CD4-positive, alpha-beta T cell treated with Interleukin-4 for 4 hours (primary cell): Measurements from ENCODE around the gene TPP2.

Experiments
- DNase-seq: peaks from one replicate; pipeline ENCODE4 v3.0.0-alpha.2; 2020

Gene TPP2

DNA sequence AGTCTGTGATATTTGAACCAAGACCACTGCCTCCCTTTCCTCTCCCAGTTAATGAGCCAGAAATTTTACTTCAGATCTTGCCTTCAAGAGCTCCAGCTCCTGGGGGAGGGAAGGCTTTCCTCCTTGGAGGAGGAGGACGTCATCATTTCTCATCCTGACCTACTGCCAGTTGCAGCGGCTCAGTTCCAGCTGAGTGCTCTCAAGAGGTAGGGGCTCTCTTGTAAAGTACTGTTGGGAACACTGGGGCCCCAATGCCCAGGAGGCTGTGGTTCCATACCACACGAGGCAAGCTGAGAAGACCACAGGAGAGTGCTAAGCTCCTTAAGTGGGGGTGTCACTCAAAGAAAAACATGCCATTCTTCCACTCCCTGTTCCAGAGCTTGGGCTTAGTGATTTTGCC, 61.9 kb downstream of the TPP2 start:
- no peak for DNase-seq

DNA sequence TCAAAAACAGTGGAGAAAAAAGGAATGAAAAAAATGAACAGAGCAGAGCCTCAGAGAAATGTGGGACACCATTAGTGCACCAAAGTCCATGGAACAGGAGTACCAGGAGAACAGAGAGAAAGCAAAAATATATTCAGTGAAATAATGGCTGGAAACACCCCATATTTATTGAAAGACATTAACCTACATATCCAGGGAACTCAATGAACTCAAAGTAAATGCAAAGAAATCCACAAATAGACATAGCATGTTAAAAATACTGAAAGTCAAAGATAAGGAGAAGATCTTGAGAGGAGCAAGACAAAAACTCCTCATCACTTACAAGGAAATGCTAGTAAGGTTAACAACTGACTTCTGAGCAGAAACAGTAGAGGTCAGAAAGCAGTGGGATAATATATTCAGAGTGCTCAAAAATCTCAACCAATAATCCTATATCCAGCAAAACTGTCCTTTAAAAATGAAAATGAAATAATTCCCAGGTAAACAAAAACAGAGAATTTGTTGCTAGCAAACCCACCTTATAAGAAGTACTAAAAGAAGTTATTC, 62.5 kb downstream of the TPP2 start:
- DNase-seq = no peak

DNA sequence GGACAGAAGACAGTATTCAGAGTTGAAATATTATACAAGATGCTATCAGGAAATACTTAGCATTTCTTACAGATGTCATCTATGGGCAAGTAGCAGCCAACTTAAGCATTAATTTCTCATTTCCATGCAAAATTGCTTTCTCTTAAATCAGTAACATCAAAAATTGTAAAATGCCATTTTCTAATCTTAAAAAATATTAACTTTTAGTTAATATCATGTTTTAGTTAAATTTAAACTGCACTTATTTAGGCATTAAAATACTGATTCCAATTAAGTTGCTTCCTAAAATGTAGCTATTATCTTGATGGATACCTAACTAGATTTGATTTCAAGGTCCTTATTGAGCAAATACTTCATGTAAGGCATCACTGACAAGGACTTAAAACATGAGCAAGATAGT, 70.2 kb downstream of the TPP2 start:
- no peak for DNase-seq

DNA sequence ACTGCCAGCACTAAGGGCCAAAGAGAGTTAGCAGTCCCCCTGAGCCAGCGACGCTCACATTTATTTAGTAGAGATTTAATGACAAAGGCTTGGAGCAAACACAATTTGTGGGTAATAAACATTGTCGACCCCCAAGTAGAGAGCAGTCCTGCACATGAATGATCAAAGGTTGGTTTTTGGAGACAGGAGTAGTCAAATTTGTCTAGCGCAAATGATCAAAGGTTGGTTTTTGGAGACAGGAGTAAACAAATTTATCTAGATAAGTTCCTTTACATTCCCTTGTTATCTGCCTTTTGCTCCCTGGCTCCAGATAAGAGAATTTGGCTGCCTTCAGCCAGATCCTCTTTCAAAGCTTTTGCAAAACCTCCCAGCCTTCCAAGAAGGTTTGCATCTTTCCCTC, 71.1 kb downstream of the TPP2 start:
- no peak for DNase-seq

DNA sequence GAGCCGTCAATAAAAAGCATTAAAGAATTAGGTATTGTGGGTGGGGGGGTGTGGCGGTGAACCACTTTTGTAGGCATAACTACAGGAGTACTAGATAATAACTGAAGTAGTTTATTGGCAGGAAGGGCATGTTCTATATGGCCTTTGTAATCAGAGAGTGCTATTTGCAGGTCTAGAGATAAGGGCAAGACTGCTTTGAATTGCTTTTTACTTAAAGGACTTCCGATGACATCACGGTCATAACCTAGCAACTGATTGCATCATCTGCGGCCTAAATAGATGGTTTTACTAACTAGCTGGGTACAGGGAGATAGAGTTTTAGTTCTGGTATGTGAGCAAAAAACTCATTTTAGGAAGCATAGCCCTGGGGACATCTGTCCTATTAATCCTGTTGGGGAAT, 73.3 kb downstream of the TPP2 start:
- DNase-seq = no peak

DNA sequence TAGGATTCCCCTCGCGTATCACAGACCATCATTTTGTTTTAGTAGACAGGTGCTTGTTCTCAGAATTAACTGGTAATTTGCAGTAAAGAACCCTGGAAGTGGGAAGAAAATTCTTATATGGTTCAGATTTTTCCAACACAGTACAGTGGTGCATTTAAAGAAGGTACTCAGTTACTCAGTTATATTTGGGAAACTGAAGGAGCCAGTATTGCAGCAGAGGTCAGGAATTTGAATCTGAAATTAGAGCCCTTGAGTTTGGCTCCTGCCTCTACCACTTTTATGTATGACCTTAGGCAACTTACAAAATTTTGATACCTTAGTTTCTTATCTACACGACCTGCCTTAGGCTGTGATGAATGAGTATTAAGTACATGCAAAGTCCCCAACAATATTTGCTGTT, 78.3 kb downstream of the TPP2 start:
- DNase-seq = no peak

DNA sequence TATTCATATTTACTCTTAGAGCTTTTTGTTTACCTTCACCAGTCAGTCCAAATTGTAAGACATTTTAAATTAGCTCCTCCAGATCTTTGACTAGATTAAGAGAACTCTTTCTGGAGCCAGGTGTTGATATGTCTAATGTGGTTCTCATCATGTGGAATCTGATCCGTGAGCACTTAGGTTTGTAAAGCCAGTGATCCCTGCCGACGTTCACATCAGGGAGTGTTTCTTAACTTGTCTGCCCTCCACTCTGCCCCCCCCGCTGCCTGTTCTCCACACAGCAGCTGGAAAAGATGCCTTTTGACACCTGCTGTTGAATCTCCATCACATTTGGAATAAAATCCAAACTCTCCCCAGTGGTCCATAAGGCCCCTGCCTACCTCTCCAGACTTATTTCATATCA, 80.3 kb downstream of the TPP2 start:
- no peak for DNase-seq

DNA sequence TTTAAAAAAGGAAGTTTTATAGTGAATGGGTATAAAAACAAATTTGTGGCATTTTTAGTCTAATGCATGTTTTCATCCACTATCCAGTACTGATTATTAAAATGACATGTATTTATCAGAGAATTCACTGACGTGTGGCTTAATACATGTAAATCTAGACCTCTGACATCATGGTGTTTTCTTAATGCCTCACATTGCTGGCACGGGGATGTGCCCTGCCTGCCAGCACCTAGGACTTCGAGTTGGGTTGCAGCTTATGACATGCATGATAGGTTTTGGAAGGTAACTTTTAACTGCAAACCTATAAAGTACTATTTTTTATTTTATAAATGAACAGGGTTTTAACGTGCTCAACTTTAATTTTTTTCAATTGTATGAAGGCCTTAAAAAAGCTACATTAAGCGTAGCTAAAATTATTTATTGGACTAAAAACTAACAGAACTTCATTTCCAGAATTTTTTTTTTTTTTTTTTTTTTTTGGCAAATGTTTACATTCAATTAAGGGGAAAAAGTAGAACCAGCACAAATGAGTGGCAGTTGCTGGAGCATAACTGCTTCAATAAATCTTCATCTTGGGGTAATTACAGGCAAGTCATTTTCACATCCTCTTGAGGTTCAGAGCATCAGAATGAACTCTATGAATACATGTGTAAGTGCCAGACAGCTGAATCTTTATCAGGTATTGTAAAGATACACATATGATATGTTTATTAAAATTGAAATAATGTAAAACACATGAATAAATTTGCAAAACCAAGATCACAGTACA, 81.7 kb downstream of the TPP2 start:
- DNase-seq = no peak

DNA sequence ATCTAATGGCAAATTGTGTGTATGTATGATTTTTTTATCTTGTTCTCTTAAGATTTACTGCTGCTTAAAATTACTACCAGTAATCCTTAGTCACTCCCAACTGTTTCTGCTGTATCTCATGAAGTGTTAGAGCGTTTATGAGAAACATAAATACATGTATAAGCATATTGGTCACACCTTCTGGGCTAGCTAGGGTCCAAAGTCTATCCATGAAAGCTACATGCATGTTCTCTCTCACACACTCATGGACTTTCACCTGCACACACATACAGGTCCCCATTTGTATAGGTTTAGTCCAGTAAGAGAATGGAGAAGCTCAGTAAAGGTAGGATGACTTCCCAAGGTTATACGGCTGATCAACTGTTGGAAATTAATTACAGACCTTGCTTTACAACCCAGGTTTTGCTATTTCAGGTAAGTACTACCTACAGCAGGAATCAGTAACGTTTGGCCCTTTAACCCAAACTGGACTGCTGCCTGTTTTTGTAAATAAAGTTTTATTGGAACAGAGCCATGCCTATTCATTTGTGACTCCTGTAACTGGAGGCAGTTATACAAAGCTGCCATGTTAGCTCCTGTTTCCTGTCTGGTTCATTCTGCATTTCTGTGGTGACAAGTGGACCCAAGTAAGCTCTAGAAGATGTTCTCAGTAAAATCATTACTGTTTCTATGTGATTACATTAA, 82.8 kb downstream of the TPP2 start:
- no peak for DNase-seq

DNA sequence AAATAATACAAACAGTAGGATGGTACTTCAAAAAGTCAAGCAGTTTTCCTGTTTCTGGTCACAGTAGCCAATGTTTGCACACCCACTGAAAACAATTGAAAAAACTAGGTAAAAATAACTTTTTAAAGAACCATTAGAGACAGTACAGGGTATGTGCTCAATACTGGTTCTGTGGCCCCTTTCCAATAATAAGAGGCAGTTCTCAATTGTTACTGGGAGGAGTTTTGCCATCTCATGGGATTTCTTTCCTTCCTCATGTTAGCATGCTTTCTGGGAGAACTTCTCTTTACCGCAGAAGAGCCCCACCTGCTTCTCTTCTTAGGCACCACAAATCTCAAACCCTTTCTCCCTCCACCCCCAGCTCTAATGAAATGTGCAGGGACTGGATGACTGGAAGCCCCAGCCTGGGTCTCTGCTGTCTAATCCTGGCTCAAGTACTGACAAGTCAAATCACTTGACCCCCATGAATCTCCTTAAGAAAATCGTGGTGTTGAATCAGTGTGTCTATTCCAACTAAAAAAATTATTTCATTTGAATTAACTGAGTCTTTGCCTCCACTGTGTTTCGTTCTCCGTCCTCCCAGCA, 83.4 kb downstream of the TPP2 start:
- no peak for DNase-seq

DNA sequence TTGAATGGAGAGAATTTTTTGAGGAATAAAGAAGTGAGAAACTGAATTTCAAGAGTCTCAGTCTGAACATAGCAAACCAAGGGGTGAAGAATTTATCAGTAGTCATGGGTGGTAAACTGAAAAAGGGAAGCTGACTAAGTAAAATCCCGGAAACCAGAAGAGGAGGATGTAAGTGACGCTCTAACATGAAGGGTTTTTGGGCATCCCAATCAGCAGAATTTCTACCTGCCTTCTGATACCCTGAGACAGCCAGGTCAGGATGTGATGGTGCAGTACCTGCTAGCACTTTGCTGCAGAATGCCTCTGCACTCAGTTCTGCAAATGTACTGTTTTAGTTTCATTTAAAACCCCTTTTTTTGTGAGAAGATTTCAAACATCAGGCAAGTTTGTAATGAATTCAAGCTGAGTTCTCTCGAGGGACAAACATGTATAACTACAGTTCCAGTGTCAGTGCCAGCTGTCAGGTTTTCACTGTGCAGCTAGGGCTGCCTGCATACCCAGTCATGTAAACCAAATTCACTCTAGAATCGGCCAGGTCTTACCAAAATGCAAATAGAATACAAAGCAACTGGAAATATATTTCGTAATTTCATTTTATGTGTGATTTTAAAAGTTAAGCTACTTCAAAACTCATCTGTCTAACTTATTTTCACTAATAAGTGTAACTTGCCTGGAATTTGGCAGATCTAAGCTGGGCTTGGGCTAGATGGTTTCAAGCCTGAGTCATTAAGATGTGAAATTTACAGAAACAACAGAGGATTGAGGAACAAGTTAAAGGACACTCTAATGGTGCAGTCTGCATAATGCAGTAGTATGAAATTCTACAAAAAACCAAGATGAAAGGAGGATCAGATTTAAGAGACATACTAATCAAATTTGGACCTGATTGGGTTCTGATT, 84.3 kb downstream of the TPP2 start:
- DNase-seq = peak; percentile 4

DNA sequence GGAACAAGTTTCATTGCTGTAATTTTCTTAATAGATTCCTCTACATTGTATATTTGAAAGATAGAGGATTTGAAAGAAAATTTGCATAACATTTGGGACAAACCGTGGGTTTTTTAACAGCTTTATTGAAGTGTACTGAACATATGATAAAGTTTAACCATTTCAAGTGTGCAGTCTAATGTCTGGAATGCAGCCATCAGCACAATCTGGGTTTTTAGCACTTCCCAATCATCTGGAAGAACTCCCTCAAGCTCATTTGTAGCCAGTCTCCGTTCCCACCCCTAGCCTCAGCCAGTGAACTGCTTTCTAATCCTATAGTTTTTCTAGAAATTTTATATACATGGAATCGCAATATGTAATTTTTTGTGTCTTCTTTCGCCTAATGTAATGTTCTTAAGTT, 85.4 kb downstream of the TPP2 start:
- DNase-seq = no peak

DNA sequence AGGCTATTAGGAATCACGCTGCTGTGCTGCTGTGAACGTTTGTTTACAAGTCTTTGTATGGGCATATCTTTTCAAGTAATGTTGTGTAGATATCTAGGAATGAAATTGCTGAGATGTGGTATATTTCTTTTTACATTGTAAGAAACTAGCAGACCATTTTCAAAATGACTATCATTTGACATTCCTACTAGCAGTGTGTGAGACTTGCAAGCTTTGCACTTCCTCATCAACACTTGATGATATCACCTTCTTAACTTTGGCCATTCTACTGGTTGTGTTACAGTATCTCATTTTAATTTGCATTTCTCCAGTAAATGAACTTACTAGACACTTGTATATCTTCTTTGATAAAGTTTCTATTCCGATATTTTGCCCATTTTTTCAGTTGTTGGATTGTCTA, 85.9 kb downstream of the TPP2 start:
- no peak for DNase-seq

DNA sequence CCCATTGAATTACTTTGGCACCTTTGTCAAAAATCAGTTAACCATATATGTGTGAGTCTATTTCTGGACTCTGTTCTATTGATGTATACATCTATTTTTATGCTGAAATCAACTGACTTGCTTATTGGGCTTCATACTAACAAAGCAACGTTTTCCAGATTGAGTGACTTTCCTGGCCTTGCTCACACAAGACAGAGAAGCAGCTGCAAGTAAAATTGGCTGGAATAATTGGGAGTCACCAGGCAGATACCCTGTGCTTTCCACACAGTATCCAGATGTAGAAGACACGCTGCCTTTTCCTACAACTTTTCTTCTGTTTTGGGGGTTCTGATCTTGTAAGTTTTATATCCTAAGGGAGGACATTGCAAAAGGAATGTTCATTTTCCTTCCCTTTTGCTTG, 86.9 kb downstream of the TPP2 start:
- no peak for DNase-seq

DNA sequence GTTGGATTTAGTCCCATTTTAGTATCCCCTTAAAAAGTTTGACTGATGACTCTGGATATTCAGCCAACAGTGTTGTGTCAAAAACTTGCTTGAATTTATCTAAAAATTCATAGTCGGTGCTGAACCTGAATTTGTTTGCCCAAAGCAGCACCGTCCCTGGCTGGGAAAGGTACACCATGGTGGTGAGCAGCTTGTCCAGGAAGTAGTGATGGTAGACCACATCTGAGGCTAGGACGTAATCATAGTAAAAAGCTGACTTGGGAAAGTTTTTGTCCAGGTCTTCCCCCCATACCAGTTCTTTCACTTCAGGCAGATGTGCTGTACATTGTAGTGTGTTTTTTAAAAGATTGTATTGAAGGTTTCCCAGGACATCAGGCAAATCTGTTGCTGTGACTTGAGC, 89.2 kb downstream of the TPP2 start:
- DNase-seq = no peak

DNA sequence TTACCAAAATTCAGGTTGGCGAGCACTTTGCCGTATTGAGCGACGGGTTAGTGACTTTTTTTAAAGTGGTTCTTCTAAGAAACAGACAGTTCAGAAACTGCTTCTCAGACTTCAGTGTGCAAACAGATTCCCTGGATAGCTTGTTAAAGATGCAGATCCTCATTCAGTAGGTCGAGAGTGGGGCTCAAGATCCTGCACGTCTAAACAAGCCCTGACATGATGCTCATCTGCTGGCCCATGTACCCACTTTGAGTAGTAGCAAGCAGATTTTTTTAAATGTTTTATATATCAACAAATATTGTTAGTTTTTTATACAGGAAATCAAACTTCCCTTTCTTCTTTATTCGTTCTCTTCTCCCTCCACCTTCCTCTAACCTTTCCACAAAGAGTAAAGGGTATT, 90.7 kb downstream of the TPP2 start:
- DNase-seq = no peak

DNA sequence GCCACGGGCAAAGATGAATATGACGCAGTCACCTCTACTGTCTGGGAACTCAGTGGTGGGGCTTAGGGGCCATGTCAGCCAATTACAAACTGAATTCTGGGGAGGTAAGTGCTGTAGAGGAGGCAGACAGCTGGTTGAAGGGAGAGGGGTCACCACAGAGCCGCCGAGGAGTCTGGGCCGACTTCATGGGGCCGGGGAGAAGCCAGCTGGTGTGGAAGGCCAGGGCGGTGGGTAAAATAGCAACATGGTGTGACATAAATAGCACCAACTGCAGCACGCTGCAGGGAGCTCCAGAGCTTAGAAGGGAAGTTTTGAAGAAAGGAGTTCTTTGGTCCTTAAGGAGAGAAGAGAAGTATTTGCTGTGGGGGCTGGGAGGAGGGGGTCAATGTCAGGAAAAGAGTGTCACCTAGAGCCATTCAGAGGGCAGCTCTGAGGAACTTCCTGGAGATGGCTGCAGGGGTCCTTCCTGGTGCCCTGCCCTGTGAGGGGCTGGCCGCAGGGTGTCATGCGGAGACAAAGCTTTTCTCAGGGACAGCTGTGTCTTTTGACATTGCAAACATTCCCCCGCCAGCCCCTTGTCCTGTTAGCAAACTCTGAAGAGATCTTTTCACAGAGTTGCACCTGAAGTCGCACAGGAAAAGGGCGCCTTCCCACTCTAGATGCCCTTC, 91.7 kb downstream of the TPP2 start:
- no peak for DNase-seq

DNA sequence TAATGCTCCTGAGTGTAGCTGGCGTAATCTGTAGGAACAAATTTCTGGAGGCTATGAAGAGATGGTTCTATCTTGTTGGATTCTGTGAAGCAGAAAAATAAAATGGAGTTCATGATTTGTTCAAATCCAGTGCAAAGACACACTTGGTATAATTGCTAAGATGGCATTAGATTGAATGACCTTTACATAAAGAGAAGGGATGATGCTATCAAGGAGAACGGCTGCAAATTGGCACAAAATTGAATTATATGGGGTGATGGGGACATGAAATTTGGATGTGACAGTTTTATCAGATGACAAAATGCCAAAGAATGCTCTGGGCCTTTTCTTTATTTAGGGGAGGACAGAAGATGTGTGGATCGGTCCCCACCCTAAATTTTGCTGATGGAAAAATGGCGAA, 94.1 kb downstream of the TPP2 start:
- no peak for DNase-seq

DNA sequence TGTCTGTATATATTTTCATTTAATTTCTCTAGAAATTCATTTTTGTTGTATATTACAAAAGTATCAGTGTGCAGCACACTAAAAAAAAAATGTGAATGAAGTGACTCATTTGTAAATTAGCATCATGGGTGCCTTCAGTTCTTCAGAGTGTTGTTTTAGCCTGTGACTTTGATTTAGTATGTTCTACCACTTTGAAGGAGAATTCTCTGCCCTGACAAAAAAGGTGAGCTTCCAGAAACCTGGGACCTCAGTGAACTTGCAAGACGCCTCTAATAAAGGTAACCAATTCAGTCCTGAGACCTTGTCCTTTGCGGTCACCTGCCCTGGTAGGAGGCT, 95.7 kb downstream of the TPP2 start:
- DNase-seq = no peak

DNA sequence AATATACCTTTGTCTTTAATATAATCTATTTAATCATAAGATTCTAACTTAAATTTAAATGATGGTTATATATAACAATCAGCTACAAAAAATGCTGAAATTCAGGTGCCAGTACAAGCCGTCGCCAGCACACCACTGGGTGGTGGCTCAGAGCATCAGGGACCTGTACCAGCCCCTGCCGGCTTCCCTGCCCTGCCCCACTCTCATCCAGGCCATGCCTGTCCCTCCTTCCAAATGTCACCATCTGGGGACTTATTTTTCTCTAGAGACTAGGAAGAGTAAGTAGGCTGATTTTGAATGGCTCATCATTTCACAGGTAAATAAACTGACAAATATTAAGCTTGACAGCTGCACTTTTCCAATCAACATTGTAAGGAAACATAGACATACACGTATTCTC, 96.5 kb downstream of the TPP2 start:
- DNase-seq = no peak

DNA sequence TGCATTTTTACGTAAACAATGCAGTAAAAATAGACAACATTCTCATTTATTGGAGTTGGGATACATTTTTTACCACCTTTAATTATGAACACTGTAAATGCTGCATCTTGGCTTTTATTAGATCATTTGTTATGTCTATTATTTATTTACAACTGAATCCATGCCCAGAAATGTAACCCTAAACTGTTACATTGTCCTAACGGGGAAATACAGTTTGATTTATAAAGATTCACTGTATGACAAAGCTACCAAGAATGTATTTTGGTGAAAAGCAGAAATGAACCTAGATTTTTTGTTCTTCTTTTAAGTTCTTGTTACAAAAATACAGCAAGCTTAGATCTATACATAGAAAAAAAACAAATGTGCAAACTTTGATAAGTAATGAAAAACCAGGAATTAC, 97.0 kb downstream of the TPP2 start:
- DNase-seq = no peak

DNA sequence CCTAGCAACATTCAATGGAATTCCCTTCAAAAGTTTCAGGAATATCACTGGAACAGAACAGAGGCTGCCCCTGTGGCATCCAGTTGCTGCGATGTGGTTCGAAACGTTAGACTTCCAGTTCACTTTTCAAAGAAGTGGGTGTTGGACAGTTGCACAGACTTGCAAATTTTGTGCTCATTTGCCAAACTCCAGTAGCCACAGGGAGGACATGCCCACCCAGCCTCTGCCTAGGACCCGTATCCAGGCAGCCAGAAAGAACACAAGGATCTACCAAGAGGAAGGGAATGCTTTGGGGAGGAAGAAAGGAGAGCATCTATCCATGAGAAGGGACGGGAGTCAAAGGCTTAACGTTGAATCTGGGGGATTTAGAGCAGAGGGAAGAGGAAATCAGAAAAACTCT, 98.2 kb downstream of the TPP2 start, which contains the start of gene METTL21C:
METTL21C (minus strand) TSS at position 108 of the 400 bp plus-strand sequence. CDS start 546 bp downstream, outside the sequence.
- DNase-seq = no peak

DNA sequence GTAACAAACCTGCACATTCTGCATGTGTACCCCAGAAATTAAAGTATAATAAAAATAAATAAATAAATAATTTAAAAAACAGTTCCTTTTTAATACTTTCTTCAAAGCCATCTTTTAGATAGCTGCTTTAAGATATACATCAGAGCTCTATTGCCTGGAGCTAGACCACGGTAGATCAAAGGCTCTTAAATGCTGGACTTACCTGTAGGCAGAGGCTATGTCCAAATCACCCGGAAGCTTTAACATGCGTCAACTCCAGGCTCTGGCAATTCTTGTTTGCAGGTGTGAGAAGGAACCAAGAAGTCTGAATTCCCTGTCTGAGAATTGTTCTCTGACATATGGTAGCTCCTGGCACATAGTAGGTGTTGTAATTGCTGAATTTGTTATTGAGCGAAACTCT, 99.7 kb downstream of the TPP2 start:
- no peak for DNase-seq
